Measurements from ENCODE around the gene CNNM2.

CNNM2 gene

GRCh38 chr10:102900006-102900405 lies 18.1 kb upstream of the CNNM2 start:
- no peaks in the 10 kb centered on the region for H3K27me3 ChIP-seq (ENCODE audit: insufficient read depth, poor library complexity, severe bottlenecking)
- no peak overlapping the region for H3K27ac ChIP-seq (replicated peaks)
- H3K4me3 ChIP-seq (replicated peaks; ENCODE audit: insufficient read depth, low read length): no peak overlapping the region
- no peak for DNase-seq (ENCODE audit: low read depth in 1 of 2, low spot score in 1 of 2)
- TF ChIP-seq POLR2AphosphoS5 (IDR thresholded peaks at IDR 0.05; ENCODE audit: low read depth) (no peak), SPI1 (IDR thresholded peaks at IDR 0.05; ENCODE audit: borderline replicate concordance, low read depth) (no peak), GABPA (IDR thresholded peaks at IDR 0.05; ENCODE audit: low read depth) (no peak)
- TF ChIP-seq, protein P1, sequence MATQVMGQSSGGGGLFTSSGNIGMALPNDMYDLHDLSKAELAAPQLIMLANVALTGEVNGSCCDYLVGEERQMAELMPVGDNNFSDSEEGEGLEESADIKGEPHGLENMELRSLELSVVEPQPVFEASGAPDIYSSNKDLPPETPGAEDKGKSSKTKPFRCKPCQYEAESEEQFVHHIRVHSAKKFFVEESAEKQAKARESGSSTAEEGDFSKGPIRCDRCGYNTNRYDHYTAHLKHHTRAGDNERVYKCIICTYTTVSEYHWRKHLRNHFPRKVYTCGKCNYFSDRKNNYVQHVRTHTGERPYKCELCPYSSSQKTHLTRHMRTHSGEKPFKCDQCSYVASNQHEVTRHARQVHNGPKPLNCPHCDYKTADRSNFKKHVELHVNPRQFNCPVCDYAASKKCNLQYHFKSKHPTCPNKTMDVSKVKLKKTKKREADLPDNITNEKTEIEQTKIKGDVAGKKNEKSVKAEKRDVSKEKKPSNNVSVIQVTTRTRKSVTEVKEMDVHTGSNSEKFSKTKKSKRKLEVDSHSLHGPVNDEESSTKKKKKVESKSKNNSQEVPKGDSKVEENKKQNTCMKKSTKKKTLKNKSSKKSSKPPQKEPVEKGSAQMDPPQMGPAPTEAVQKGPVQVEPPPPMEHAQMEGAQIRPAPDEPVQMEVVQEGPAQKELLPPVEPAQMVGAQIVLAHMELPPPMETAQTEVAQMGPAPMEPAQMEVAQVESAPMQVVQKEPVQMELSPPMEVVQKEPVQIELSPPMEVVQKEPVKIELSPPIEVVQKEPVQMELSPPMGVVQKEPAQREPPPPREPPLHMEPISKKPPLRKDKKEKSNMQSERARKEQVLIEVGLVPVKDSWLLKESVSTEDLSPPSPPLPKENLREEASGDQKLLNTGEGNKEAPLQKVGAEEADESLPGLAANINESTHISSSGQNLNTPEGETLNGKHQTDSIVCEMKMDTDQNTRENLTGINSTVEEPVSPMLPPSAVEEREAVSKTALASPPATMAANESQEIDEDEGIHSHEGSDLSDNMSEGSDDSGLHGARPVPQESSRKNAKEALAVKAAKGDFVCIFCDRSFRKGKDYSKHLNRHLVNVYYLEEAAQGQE (IDR thresholded peaks at IDR 0.05; ENCODE audit: insufficient replicate concordance, low read depth): no peak
- TF ChIP-seq, protein P2, sequence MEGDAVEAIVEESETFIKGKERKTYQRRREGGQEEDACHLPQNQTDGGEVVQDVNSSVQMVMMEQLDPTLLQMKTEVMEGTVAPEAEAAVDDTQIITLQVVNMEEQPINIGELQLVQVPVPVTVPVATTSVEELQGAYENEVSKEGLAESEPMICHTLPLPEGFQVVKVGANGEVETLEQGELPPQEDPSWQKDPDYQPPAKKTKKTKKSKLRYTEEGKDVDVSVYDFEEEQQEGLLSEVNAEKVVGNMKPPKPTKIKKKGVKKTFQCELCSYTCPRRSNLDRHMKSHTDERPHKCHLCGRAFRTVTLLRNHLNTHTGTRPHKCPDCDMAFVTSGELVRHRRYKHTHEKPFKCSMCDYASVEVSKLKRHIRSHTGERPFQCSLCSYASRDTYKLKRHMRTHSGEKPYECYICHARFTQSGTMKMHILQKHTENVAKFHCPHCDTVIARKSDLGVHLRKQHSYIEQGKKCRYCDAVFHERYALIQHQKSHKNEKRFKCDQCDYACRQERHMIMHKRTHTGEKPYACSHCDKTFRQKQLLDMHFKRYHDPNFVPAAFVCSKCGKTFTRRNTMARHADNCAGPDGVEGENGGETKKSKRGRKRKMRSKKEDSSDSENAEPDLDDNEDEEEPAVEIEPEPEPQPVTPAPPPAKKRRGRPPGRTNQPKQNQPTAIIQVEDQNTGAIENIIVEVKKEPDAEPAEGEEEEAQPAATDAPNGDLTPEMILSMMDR (IDR thresholded peaks at IDR 0.05; ENCODE audit: insufficient read depth, low read length): no peak

DNA sequence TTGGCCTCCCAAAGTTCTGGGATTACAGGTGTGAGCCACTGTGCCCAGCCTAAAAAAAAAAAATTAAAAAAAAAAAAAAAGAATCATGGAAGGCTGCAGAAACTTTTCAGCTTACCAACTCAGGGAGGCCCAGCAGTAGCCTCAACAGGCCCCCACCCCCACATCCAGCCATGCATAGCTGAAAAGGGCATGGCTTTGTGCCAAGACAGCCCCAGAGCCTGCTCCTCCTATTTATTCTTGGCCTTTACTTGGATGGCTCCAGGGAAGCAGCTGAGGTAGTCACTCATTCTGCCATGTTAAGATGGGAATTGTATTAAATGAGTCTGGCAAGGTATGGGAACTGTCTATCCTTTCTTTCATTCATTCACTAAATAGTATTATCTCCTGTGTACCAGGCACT lies 13.7 kb upstream of the CNNM2 start:
- no peak overlapping the region for H3K27ac ChIP-seq (replicated peaks)
- TF ChIP-seq GABPA (IDR thresholded peaks at IDR 0.05; ENCODE audit: low read depth) (no peak), POLR2AphosphoS5 (IDR thresholded peaks at IDR 0.05; ENCODE audit: low read depth) (no peak), SPI1 (IDR thresholded peaks at IDR 0.05; ENCODE audit: borderline replicate concordance, low read depth) (no peak)
- TF ChIP-seq, protein P2 (IDR thresholded peaks at IDR 0.05; ENCODE audit: insufficient read depth, low read length): no peak
- TF ChIP-seq, protein P1 (IDR thresholded peaks at IDR 0.05; ENCODE audit: insufficient replicate concordance, low read depth): no peak
- no peaks in the 10 kb centered on the region for H3K27me3 ChIP-seq (ENCODE audit: insufficient read depth, poor library complexity, severe bottlenecking)
- no peak overlapping the region for H3K4me3 ChIP-seq (replicated peaks; ENCODE audit: insufficient read depth, low read length)
- DNase-seq (ENCODE audit: low read depth in 1 of 2, low spot score in 1 of 2): no peak

- Histone ChIP-seq H3K27me3 (ENCODE audit: insufficient read depth, poor library complexity, severe bottlenecking) (no peaks in the 10 kb centered on the region), H3K27ac (replicated peaks) (no peak overlapping the region), H3K4me3 (replicated peaks; ENCODE audit: insufficient read depth, low read length) (no peak overlapping the region)
- no peak for DNase-seq (ENCODE audit: low read depth in 1 of 2, low spot score in 1 of 2)
- TF ChIP-seq POLR2AphosphoS5 (IDR thresholded peaks at IDR 0.05; ENCODE audit: low read depth) (no peak), SPI1 (IDR thresholded peaks at IDR 0.05; ENCODE audit: borderline replicate concordance, low read depth) (no peak), GABPA (IDR thresholded peaks at IDR 0.05; ENCODE audit: low read depth) (no peak)
- TF ChIP-seq, protein P1 (IDR thresholded peaks at IDR 0.05; ENCODE audit: insufficient replicate concordance, low read depth): no peak
- TF ChIP-seq, protein P2 (IDR thresholded peaks at IDR 0.05; ENCODE audit: insufficient read depth, low read length): no peak
Observed at GRCh38 chr10:102906507-102906906, 11.6 kb upstream of the CNNM2 start.
